Measurements from ENCODE around the gene MARK1.
"Not testable (repeated sequence)": the region's sequence is repeated elsewhere in the genome, so short reads cannot be mapped to it uniquely, and the experiment has no call there.

MARK1 gene

DNA sequence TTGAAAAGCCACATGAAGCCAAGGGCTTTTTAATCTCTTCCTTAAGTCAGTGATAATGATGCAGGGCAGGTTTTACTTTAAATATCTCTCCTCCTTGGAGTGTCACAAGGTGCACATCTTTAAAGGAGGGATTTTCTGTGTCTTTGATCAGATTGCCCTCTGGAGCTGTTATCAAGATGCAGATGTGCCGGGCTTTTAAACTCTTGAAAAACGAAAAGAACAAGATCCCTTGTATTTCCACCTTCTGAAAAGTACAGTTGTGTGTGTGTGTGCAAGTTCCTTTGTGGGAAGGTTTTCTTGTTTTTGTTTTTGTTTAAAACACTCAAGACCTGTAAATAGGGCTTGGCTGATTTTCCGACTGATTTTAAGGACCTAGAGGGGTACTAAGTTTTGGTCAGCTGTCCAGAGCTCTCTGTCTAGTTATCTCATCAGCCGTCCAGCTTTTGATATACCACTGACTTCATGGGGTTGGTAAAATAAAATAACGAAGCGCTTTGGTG, 1.6 kb downstream of the MARK1 start:
- no peak for DNase-seq

DNA sequence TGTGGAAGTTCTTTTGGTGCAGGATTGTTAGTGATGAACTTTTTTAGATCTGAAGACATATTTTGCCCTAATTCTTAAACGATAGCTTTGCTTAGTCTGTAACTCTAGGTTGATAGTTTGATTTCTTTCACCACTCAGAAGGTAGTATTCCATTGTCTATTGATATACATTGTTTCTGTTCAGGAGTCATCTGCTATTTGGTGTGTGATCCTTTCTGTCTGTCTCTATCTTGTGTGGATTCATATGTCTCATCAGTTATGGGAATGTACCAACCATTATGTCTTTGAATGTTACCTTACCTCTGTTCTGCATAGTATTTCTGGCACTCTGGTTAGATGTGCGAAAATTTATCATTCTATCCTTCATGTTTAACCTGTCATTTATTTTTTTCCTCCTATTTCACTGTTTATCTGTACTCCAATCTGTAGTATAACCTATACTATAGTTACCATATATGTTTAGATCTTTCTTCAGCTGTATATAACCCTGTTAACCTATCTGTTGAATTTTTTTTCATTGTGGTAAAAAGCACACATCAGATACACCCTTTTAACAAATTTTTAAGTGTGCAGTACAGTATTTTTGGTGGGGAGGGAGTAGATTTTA, 5.7 kb downstream of the MARK1 start:
- no peak for DNase-seq

DNA sequence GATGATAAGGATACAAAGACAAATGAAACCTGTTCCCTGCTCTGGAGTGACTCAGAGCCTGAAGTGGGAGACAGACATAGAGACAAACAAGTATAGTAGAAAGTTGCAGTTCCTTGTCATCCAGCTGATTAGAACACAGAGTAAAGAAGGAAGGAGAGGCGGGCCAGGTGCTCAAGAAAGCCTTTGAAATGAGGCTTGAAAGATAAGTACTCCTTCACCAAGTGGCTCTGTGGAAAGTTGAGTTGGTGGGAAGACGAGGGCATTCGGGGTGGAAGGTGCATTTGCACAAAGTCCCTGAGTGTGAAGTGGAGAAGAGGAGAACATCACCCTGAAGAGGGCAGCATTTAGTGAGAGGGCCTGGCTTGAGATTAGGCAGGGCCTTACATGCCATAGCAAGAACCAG, 17.0 kb downstream of the MARK1 start:
- DNase-seq = no peak

DNA sequence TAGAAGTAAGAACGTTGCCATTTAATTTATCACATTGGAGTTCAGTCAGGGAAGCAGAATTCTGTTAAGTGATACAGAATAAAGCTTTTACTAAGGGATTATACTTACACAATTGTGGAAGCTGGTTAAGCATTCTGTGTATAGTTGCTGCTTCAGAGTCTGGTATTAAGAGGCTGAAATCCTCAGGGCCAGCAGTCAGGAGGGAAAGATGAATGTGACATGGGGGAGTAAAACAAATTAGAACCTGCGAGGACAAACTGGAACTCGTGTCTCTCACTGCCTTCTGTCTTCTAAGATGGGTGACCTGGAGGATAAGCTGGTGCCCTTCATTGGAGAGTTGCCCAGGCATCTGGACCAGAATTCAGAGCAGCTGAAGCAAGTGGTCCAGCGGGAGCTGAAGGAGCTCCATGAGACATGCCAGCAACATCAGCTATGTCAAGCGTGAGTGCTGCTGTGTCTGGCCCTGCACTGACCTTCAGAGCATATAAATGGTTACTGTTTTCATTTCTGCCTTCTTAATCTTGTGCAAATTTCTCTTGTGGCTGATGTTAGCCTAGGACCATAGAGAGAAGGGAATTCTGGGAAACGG, 23.0 kb downstream of the MARK1 start:
- no peak for DNase-seq

DNA sequence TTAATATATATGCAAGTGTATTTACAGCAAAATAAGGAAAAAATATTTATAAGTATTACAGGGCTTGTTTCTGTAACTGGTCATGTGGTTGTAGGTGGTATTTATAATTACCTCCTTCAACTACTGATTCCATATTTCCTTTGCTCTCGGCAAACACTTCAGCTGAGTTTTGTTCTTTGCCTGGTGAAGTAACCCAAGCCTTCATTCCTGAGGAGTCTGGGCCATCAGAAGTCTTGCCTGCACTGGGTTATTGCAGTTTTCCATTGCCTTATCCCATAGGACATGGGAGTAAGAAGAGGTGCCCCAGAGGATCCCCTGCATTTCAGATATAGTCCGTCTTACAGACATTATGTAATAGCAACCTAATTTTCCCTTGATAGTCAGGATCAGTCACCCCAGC, 23.8 kb downstream of the MARK1 start:
- no peak for DNase-seq

DNA sequence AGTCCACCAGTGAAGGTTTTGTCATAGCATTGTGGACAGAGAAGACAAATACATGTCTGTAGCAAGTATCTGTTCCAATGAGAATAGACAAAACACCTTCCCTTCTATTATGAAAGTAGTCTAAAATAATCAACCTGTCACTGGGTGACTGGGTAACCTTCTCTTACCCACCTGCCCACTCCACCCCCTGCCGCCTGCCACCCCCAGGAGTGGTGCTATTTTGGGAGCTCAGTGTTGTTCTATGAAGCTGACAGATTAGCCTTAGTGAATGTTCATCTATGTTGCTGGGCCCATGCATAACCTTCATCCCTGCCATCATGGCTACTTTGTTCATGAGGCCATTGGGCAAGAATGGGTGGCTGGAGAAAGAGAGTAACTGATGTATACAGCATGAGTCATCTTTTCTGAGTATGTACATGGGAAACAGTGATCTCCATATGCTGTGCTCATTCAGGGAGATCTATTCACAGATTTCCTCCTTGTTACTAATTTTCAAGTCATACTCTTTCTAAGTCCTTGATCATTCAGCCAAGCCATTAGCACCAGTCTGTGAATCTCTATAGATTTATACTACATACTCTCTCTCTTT, 24.8 kb downstream of the MARK1 start:
- DNase-seq = no peak

DNA sequence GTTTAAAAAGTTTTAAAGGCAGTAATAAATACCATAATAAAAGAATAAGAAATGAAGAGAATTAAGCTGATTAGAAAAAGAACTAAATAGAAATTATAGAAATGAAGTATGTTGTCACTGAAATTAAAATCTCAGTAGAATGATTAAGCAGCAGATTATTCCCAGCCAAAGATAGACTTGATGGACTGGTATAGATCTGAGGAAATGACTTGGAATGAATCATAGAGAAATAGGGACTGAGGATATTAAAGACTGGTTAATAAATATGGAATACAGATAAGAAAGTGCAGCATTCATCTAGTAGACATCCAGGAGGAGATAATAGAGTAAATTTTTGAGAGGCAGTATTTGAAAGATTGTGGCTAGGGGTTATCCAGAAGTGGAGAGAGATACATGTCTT, 28.7 kb downstream of the MARK1 start:
- no peak for DNase-seq

DNA sequence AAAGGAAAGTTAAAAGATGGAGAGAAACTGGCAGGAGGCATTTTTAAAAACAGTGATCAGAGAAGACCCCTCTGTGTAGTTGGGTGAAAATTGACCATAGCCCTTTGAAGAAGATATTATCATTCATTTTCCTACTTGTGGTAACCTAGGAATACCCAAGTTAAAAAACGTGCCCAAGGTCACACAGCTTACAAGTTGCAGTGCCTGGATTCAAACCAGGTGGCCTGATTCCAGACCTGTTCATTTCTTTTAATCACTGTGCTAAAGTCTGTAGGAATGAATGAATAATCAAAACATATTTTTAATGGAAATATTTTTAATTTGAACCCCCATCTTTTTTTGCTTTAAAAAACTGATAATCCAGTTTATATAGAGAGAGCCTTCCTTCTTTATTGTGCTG, 35.6 kb downstream of the MARK1 start:
- DNase-seq = no peak

DNA sequence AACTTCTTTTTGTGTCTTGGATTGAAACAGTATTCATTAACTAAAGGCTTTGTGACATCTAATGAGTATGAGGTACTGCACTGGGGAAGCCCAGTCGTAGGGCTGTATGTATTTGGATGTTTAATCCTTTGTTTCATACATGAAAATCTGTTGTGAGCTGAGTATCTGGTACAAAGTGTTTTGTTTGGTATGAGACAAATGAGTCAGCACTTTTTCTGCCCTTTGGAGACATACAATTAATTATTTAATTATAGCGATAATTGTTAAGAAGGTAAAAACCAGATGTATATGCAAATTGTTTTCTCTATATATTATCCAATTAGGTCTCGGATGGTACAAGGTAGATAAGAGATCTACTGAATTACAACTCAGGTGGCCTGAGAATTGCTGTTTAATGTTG, 36.3 kb downstream of the MARK1 start:
- DNase-seq = no peak

DNA sequence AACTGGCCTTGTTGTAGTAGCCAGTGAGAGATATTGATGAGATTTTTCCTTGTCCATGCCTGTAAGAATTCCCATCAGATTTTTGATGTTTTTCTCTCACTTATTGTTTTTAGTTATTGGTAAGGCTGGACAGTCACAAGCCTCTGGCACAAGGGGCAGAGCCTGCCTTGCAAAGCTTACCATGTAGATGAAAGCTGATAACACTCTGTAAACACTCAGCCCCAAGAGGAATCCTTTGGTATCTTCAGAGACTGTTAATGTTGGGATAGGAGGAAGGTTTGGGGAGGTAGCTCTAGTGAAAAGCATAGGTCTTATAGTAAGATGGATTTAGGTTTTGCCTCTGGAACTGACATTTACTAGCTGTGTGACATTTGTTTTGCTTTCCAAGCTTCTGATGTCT, 37.7 kb downstream of the MARK1 start:
- no peak for DNase-seq

DNA sequence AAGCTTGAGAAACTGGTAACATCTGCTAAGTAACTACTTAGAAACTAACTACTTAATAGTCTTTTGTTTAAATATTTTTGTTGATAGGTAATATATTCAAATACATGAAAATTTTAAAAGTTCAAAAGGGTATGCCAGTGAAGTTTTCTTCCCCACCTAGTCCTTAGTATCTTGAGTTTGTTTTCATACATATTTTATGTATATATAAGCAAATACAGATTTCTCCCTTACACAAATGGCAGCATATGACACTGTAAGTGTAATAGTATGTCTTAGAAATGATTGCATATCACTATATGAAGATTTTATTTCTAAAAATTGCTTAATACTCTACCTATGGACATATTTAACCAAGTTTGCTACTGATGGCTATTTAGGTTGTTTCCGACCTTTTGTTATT, 38.9 kb downstream of the MARK1 start:
- DNase-seq = no peak

DNA sequence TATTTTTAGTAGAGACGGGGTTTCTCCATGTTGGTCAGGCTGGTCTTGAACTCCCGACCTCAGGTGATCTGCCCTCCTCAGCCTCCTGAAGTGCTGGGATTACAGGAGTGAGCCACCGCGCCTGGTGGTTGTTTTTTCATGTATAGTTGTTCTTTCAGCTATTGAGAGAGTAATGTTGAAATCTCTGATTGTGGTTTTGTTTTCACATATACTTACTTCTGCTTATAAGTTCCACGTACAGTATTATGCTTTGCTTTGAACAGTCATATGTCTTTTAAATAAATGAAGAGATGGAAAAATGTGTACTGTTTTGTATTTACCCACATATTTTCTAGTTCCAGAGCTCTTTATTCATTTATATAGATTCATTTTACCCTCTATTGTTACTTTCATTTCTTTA, 44.5 kb downstream of the MARK1 start:
- DNase-seq = no peak

DNA sequence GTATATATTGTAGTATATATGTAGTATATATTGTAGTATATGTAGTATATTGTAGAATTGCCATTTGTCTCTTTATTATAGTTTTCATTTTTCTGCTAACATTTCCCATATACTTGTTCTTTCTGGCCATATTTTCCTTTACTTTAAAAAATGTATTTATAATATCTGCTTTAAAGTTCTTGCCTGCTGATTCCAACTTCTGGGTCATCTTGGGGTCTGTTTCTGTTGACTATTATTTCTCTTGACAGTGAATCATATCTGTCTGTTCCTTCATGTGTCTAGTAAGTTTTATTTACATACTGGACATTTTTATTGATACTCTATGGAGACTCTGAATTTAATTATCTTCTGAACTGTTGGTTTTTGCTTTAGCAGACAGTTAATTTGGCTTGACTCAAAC, 45.9 kb downstream of the MARK1 start:
- DNase-seq = no peak

DNA sequence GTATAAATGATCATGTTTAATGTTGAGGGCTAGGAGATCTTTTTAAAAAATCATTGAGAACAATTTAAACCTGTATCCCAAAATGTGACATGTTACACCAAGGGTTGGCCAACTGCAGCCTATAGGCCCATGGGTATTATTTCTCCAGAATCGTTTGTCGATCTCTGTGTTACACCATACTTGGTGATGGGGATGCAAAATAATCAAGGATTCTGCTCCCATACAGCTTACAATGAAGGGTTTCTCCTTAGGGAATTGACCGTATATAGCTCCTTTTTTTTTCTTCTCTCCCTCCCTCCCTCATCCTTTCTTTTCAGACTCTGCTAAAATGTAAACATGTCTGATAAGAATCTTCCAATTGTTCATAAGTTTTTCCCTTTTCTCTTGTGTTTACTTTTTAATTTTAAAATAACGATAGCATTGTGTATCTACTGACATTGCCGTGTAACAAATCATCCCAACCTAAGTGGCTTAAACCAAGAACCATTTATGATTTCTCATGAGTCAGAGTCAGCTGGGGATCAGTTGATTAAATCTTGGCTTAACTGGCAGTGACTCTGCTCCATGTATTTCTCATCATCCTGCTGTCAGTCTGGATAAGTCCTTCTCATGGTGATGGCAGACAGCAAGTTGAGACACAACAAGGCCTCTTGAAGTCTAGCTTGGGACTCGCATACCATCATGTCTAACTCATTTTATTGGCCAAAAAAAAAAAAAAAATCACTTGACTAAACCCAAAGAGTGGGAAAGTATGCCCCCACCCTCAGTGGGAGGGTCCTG, 48.0 kb downstream of the MARK1 start:
- DNase-seq = no peak

DNA sequence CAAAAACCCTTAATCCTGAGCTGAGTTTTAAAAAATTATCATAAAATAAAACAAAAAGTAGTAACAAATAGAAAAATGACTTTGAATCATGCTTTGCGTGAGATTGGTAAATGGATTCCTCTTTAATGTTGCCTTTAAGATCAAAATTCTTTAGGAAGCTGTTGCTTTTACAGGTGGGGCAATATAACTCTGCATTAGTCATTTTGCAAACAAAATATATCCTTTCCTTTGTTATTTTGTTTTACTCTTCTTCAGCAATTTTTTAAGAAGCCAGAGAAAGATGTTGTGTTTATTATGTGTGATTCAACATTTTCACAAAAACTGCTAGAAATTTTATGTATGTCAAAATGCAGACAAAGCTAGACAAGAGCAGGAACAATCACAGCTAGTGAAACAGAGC, 50.0 kb downstream of the MARK1 start:
- DNase-seq = no peak

DNA sequence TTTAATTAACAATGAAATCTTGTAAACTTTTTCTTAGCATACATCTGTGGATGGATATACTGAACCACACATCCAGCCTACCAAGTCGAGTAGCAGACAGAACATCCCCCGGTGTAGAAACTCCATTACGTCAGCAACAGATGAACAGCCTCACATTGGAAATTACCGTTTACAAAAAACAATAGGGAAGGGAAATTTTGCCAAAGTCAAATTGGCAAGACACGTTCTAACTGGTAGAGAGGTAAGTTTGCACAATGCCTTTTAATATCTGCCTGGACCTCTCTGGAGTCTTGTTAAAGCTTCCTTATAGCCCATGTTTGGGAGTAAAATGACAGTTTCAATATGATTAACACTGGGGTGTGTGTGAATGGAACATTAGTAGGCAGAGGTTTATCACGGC, 51.4 kb downstream of the MARK1 start:
- DNase-seq = no peak

DNA sequence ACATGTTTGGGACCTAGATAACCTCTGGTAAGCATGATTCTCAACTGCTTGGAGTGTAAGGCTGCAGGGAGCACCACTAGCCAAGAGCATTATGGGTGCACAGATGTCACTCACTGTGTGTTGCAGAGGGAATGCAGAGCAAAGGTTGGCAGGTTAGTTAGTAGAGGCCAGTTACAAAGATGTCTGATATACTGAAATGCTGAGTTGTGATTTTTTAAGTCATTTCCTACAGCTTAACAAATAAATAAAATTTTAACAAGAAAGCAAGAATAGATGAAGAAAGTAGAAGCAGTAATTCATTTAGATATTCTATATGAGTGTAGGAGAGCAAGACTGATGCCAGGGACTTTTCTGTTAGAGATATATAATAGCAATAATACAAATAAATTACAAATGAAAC, 64.8 kb downstream of the MARK1 start:
- no peak for DNase-seq

DNA sequence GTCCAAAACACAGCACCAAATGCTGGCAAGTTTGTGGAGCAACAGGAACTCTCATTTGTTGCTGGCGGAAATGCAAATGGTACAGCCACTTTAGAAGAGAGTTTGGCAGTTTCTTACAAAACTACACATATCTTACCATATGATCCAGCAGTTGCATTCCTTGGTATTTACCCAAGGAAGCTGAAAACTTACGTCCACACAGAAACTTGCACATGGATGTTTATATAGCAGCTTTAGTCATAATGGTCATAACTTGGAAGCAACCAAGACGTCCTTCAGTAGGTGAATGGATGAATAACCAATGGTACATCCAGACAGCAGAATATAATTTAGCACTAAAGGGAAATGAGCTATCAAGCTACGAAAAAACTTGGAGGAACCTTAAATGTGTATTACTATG, 66.4 kb downstream of the MARK1 start:
- no peak for DNase-seq

DNA sequence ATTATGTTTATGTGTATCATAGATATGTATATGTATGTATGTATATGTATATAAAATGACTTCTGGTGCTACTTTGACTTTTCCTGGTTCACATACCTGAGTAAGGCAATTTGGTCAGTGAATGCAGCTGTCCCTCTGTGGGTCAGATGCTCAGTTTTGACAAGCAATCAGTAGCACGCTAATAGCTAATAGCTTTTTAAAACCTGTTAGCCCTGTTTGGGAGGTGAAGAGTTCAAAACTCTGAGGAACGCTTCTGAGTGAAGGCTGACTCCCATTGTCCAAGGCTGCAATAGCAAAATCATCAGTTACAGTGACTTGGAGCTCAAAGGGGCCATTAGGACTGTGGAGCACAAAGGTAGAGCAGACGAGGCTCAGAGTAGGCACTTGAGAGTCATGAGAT, 67.2 kb downstream of the MARK1 start:
- no peak for DNase-seq

DNA sequence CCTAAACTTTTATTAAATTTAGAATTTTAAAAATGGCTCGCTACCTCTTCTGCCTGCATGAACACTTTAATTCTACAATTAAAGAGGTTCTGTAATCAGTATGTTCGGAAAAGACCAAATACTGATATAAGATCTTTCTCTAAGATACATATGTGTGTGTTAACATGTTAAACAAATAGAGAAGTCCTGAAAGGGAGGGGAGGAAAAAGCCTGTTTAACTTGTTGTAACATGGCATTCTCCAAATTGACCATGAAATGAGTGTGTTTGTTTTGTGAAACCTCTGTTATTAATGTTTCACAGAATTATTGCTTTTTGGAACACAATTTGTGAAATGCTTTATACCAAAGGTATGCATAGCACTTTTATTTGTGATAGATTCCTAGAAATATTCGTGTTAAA, 77.0 kb downstream of the MARK1 start:
- DNase-seq = no peak

DNA sequence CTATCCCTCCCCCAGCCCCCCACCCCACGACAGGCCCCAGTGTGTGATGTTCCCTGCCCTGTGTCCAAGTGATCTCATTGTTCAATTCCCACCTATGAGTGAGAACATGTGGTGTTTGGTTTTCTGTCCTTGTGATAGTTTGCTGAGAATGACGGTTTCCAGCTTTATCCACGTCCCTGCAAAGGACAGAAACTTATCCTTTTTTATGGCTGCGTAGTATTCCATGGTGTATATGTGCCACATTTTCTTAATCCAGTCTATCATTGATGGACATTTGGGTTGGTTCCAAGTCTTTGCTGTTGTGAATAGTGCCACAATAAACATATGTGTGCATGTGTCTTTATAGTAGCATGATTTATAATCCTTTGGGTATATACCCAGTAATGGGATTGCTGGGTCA, 77.7 kb downstream of the MARK1 start:
- not testable (repeated sequence) for DNase-seq

DNA sequence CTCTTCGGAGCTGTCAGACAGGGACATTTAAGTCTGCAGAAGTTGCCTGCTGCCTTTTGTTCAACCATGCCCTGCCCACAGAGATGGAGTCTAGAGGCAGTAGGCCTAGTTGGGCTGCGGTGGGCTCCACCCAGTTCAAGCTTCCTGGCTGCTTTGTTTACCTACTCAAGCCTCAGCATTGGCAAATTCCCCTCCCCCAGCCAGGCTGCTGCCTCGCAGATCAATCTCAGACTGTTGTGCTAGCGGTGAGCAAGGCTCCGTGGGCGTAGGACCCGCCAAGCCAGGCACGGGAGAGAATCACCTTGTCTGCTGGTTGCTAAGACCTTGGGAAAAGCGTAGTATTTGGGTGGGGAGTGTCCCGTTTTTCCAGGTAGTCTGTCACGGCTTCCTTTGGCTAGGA, 83.2 kb downstream of the MARK1 start:
- not testable (repeated sequence) for DNase-seq

DNA sequence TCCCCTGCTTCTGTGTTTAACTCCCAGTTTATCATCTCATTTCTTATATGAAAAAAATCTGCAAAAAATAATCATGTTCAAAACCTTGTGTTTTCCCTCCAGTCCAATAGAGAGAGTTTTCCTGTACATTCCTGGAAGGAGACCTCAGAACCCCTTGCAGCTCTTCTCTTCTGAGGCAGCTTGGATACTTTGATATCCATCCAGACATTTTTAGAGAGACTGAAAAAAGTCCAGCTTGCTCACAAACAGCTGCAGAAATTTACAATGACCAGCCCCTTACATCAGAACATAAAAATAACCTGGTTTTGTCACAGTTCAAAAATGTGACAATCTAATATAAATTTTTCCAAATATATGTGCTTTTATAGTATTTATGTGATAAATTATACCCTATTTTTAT, 88.9 kb downstream of the MARK1 start:
- no peak for DNase-seq

DNA sequence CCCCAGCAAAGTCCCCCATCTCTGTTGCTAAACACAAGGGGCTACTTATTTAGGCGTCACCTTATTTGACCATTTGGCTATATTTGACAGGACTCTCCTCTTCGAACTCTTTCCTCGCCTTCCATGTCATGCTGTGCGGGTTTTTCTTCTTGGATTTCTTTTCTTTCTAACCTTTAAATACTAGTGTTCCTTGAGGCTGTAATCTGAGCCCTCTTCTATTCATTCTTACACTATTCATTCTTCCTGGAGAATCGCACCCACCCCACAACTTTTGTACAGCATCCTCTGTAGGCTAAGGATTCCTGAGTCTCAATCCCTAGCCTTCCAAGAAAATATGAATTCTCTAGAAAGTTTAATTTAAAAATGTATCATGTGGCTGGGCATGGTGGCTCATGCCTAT, 100.5 kb downstream of the MARK1 start:
- no peak for DNase-seq
